A673 (cell line): ENCODE measurements around the gene MYL3.

Experiments used
- EZH2 ChIP-seq: fragments of 200-600 bp; sonication (generic); IDR thresholded peaks from 2 replicates; pipeline ENCODE4 v1.6.1; 2017; ENCODE audit warnings: borderline replicate concordance, low read depth, mild to moderate bottlenecking, mixed read lengths, antibody characterized with exemption, low read length; ENCODE audit not compliant: poor library complexity, severe bottlenecking
- TF ChIP-seq, protein P1 (sequence below): fragments of 300-800, 200-600 bp; sonication (generic); conservative IDR thresholded peaks from 2 replicates; pipeline ENCODE4 v1.5.1; 2017; ENCODE audit warnings: low read depth, mild to moderate bottlenecking, antibody characterized with exemption, low read length, moderate library complexity, mixed read lengths

DNA sequence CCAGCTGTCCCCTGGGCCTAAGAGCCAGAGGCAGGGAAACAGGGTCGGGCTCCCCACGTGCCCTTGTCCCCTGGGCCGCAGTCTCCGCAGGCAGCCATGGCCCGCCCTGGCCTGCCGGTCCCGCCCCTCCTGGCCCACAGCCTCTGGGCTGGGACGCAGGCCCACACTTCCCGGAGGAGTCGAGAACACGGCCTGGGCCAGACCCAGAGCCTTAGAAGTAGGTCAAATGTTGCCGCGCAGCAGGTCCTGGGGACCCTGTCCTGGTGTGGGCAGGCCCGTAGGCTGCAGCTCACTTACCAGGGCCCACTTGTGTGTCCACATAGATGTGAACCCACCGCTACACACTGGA lies 4.3 kb upstream of the MYL3 start:
- TF ChIP-seq, protein P1, sequence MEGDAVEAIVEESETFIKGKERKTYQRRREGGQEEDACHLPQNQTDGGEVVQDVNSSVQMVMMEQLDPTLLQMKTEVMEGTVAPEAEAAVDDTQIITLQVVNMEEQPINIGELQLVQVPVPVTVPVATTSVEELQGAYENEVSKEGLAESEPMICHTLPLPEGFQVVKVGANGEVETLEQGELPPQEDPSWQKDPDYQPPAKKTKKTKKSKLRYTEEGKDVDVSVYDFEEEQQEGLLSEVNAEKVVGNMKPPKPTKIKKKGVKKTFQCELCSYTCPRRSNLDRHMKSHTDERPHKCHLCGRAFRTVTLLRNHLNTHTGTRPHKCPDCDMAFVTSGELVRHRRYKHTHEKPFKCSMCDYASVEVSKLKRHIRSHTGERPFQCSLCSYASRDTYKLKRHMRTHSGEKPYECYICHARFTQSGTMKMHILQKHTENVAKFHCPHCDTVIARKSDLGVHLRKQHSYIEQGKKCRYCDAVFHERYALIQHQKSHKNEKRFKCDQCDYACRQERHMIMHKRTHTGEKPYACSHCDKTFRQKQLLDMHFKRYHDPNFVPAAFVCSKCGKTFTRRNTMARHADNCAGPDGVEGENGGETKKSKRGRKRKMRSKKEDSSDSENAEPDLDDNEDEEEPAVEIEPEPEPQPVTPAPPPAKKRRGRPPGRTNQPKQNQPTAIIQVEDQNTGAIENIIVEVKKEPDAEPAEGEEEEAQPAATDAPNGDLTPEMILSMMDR, result no peak
- no peak for TF ChIP-seq EZH2
